ENCODE data around the gene FERD3L. TPM values are rescaled to one million over a fixed set of nuclear protein-coding genes. Genes with fewer than 3 reads are reported as not detected.

The FERD3L gene
- total RNA-seq, 1 donor from 2014 or later = not detected

DNA sequence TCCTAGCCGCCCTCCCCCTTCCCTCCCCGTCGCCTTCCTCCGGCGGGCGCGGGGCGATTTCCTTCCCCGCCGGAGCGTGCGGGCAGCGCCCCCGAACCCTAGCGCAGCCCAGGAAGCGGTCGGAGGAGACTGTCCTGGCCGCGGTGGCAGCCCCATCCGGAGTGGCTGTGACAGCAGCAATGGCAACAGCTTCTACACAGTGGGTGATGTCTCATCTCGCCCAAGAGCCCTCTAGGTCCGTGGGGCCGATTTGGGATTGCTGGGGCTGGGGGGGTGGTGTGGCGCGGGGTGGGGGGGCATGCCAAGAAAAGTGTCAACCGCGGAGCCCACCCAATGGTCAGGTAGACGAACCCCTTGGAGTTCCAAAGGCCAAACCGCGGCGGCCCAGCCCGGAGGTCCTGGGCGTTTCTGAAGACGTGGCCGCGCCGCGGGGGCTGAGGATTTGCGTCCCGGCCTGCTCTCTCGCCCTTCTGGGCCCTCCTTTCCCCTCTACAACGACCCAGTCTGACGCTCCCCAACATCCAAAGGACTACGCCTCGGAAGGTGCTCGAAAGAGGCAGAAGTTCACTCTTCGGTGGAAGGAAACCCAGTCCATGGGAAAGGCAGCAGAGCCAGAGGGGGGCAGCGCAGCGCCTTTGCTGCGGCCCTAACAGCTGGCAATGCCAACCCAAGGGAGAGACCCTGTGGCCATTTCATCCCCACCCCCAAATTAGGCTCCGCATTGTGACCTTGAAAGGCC, 27.2 kb downstream of the FERD3L start:
- intact Hi-C loops (cut with micrococcal nuclease) = loop anchor here (5.0 to 10.0 kb wide), 3 partner anchors 253 to 763 kb away; no protein-coding TSS in a partner anchor

DNA sequence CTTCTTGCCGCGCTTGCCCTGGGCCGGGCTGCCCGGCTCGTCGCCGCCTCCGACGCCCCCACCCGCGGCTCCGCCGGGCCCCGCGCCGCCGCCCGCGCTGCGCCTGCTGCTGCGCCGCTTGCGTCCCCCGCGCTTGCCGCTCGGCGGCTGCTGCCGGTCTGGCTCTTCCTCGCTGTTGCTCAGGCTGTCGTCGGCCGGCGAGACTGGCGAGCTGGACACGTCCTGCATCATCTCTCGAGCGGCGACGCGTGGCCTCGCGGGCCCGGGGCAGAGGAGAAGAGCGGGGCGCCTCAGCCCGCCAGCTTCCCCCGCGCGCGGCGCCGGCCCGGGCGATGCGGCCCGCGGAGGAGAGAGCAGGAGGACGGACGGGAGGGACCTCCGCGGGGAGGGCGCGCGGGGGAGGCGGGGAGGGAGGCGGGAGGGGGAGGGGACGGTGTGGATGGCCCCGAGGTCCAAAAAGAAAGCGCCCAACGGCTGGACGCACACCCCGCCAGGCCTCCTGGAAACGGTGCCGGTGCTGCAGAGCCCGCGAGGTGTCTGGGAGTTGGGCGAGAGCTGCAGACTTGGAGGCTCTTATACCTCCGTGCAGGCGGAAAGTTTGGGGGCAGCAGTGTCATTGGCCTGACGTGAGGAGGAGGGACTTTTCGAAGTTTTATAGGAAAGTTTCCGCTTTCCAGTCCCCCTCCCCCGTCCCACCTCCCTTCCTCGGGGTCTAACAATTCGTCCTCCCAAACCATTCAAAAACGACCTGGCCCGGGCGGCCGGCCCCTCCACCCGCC, 27.9 kb downstream of the FERD3L start, which contains the start of gene TWIST1:
TSS of gene TWIST1 (minus strand) at position 546 of the 779 bp plus-strand sequence. CDS start at position 231, 315 bp downstream.
- intact Hi-C loops (cut with micrococcal nuclease) = loop anchor here (5.0 to 10.0 kb wide), 3 partner anchors 252 to 762 kb away; no protein-coding TSS in a partner anchor

DNA sequence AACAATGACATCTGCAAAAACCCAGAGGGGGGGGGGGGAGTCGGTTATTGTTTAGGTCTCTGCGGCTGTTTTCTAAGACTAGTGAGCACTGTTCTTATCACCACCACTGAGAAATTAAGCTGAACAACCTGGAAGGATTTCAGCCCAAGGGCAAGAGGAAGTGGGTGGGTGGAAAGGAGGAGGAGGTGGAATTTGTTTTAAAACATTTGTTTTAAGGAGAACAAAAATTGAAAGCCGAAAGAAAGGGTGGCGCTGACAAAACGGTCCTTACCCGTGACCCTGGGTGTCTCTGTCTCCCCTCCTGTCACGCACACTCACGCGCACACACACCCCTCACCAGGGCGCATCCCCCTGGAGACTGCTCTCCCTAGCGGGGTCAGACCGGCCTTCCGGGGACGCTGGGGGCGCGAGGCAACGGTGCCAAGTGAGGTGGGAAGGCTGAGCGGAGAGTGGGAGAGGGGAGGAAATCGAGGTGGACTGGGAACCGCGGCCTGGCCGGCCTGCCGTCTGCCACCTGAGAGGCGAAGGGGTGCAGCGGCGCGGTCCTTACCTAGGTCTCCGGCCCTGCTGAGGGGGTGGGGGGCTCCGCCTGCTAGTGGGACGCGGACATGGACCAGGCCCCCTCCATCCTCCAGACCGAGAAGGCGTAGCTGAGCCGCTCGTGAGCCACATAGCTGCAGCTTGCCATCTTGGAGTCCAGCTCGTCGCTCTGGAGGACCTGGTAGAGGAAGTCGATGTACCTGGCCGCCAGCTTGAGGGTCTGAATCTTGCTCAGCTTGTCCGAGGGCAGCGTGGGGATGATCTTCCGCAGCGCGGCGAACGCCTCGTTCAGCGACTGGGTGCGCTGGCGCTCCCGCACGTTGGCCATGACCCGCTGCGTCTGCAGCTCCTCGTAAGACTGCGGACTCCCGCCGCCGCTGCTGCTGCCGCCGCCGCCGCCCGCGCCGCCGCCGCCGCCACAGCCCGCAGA, 28.8 kb downstream of the FERD3L start:
- intact Hi-C loops (cut with micrococcal nuclease) = loop anchor here (5.0 to 10.0 kb wide), 3 partner anchors 252 to 762 kb away; no protein-coding TSS in a partner anchor

DNA sequence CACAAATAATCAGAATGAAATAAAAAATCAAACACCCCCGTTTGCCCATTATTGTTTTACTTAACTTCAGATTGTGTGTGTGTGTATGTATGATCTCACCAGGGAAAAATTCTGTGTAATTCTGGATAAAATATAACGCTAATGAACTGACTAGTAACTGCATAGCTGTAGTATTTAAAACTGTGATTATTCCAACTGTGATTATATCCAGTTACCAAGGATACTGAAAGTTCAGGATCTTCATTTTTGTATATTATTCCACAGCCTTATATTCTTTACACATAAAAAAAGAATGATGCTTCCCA, 30.7 kb downstream of the FERD3L start:
- intact Hi-C loops (cut with micrococcal nuclease) = loop anchor here (5.0 to 10.0 kb wide), 3 partner anchors 250 to 1673 kb away; partner anchors contain the start of gene SP8

DNA sequence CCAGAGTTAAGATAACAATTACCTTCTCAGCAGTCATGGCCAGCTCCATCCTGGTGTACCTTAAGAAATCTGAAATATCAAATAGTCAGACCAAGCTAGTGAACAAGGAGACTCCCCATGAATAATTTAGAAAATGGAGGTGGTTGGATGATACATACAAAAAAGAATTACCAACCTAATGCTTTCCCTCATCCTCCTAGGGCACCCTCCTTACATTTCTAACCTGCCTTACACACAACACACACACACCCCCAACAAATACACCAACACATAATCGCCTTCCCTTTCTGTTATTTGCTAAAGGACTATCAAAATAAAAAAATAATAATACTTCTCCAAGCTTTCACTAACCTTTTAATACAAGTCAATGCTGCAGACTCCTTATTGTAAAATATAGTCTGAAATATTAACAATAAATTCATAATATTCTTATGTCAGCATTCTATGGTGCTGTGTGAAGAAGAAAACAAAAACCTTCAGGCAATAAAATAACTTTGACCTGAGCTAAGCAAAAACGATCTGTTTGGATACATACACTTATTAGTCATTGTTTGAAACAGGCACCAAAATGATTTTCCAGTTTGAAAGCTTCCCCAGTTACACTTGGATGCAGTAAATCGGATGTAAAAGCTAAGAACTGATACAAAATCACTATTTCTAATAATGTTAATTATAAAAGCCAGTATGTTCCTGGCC, 31.2 kb downstream of the FERD3L start:
- intact Hi-C loops (cut with micrococcal nuclease) = loop anchor here (5.0 to 10.0 kb wide), 3 partner anchors 249 to 1673 kb away; partner anchors contain the start of gene SP8

DNA sequence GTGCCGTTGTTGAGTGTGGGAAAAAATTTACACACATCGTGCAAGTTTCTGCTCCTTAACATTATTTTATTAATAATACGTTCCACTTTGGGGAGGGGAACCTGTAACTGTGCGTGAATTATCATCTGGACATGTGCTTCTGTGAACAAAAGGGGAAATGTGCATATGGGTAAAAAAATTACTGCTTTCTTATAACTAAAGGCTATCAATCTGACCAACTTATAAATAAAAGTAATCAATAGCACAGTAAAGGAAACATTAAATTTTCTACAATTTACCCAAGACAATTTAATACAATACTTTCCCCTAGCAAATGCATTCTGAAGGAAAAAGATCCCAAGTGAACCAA, 32.2 kb downstream of the FERD3L start:
- intact Hi-C loops (cut with micrococcal nuclease) = loop anchor here (5.0 to 10.0 kb wide), 3 partner anchors 248 to 1674 kb away; partner anchors contain the start of gene SP8

DNA sequence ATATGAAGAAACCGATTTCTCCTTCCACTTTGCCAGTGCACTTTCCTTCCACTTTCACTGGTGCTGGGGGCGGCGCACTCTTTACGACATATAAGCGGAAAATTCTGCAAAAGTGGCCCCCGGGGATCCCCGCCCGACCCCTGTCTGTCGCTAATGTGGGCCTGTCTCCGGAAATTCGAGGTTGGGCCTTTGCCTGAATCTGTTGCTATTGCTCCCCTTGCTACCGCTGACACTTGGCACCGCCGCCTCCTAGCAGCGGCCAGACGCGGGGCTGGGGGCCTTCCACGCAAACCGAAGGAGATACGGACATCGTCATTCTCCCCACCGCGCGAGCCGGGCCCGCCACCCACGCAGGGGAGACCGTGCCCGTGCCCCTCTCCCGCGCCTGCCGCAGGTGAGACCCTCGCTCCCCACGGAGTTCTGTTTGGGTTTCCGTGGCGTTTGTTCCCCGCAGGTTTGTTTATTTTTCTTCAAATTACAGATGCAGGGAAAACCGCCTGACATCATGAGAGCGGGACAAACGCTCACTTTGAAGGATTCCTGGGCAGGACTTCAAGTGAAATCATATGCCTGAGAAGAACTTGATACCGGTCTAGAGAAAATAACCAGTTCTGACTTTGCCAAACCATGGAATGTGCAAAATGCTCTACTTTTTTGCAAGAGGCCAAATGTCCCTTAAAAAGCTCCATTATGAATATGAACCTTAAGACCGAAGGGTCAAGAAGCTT, 32.8 kb downstream of the FERD3L start:
- intact Hi-C loops (cut with micrococcal nuclease) = loop anchor here (5.0 to 10.0 kb wide), 3 partner anchors 248 to 1675 kb away; partner anchors contain the start of gene SP8

DNA sequence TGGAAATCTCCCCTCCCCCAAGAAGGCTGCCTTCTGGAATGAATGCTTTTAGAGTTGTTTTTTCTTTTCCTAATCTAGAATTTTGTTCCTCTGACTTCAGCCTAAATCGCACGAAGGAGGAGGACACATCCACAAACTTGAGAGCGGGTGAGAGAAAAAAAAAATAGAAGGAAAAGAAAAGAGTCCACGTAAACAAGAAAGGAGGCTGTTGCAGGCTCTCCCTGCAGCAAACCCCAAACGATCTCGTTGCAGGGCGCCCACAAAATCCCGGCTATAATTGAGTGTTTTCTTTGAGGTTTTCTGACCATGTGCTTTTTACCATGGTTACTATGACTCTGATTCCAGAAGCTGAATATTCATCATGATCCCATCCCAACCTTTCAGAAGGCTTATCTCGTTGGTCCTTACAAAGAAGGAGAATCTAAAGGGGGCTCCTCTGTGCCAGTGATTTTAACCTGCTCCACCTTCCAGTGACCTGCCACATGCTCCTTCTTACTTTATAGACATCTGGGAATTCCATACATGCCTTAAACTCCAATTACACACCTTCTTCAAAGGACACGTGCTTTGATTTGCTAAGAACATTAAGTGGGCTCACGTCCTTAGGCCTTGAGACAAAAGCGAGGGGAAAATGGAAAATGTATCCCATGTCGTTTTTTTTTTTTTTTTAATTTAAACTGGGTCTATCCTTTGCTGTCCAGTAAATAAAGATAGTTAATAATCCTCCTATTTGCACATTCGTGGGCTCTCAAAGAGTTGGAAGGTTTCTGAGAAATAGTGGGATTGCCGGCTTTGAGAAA, 33.5 kb downstream of the FERD3L start:
- intact Hi-C loops (cut with micrococcal nuclease) = loop anchor here (5.0 to 10.0 kb wide), 3 partner anchors 247 to 1676 kb away; partner anchors contain the start of gene SP8

DNA sequence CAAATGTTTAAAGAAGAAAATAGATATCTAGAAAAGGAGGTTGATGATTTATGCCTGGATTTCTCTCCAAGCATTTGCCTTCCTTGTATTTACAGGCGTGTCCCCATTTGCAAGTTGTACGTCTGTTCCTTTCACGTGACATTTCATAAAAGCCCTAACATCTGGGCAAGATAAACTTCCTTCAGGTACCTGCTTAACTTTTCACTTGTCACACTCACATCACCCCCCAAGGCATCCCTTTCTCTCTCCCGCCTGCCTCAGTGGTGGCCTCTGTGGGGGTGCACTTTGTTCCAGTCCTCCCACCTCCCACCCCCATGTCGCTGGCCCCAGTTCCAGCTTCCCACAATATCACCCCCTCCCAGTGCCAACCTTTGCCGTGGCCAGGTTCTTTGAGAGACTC, 34.4 kb downstream of the FERD3L start:
- intact Hi-C loops (cut with micrococcal nuclease) = loop anchor here (5.0 to 10.0 kb wide), 3 partner anchors 246 to 1677 kb away; partner anchors contain the start of gene SP8

DNA sequence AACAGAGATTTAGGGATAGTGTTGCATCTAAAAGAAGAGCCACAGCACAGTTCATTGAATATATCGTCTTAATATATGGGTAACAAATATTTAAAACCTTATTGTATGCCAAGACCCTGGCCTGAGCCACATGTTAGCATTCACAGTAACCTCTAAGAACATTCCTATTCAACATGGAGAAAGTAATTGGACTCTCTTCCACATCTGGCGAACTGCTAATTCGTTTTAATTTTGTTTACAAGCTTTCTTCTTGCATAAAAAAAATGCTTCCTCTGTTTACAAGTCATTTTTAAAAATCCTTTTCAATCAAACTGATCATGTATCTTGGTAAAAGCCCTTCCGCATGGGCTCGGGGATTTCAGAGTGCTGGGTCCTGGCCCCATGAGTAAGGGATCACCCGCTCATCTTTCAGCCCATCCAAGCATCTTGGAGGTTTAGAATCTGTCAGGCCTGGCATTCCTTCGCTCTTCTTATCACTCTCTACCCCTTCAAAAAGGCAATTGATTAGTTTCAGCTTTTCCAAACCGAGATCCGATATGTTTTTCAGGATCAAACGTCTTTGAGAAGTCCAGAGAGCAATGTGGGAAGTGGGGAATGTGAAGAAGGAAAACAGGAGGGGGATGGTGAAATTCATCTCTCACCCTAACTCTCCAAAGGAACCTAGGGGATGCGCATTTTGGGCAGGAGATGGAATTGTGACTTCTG, 35.0 kb downstream of the FERD3L start:
- intact Hi-C loops (cut with micrococcal nuclease) = loop anchor here (5.0 to 10.0 kb wide), 3 partner anchors 245 to 1677 kb away; partner anchors contain the start of gene SP8

DNA sequence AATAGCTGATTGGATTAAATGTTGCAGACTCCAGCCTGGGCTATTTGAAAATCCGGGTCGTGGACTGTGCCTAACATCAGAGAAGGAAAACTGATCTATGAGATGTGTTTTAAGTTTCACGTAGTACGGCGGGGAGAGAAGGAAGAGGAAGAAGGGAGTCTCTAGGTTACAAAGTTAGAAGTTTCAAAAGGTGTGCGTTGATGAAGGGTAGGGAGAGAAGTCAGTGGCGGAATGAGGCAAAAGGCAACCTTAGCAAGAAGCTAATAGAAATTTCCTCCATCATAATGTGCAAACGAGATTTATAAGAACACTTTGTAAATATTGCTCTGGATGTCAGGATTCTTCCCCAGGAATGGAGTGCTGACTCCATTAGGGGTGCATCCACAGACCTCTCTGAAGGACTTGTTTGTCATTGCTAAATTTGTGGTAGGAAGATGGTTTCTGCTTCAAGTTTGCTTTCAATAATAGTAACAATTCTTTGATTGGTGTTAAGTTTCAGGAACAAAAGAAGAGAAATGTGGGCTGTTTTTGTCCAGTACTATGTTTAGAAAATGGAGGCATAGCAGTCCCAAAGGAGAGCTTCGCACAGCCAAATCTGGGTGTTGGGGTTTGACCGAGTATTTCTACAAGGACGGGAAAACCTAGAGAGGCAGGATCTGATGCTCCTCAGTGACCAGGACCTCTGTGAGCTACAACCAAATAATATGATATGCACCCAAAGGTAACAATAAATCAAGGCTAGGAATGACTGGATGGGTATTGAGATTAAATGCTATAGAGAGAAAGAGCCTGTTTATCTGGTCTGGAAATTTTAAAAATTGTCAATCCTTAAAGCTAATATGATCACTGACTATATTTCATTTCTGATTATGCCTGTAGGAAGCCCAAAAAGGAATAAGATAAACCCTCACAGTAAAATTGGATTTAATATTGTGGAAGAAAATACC, 35.9 kb downstream of the FERD3L start:
- intact Hi-C loops (cut with micrococcal nuclease) = loop anchor here (2.0 to 5.0 kb wide), 2 partner anchors 38 to 307 kb away; no protein-coding TSS in a partner anchor

DNA sequence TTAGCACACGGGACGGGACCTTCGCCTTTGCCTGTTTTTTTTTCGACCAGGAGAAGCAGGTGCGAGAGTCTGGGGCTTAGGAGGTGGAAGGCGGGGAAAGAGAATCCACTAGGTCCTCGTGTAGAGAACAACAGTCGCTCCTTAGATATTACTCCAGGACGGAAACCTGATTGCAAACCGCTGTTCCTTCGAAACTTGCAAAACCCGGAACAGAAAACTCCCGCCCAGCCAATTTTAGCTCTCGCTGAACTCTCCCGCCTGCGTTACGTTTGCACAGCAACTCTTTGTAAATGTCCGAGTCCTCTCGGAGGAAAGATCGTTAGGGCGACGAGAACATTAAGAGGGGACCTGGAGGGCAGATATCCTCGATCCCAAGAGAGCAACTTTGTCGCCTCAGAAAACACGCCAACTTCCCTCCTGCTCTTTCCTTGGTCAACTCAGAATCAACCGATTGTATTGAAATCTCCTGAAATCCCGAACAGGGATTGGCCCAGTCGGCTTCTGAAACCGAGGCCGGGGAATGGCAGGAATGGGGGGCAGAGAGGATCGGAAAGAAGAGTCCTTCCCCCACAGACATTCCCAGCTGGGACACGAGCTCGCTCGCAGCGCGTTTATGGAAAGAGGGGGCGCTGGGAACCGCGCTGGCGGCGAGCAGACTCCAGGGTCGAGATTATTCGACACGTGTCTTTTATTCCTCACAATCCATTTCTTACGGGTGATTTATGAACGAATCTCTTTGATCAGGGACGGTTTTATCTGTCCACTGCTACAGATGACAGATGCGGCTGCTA, 37.7 kb downstream of the FERD3L start:
- intact Hi-C loops (cut with micrococcal nuclease) = loop anchor here (1.0 to 5.0 kb wide), 4 partner anchors 8 to 305 kb away; no protein-coding TSS in a partner anchor

DNA sequence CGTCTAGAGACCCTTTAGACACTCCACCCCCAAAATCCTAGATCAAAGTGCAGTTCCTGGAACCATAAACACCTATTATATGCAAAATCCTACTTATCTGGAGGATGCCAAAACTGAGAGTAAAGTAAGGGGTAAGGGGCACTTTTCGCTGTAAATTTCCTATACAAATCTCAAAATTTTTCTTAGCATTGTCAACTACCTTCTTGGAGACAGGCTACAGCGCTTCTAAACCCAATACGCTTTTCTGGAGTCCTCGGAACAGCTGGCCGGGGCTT, 38.2 kb downstream of the FERD3L start:
- intact Hi-C loops (cut with micrococcal nuclease) = loop anchor here (1.0 to 5.0 kb wide), 3 partner anchors 8 to 305 kb away; no protein-coding TSS in a partner anchor

DNA sequence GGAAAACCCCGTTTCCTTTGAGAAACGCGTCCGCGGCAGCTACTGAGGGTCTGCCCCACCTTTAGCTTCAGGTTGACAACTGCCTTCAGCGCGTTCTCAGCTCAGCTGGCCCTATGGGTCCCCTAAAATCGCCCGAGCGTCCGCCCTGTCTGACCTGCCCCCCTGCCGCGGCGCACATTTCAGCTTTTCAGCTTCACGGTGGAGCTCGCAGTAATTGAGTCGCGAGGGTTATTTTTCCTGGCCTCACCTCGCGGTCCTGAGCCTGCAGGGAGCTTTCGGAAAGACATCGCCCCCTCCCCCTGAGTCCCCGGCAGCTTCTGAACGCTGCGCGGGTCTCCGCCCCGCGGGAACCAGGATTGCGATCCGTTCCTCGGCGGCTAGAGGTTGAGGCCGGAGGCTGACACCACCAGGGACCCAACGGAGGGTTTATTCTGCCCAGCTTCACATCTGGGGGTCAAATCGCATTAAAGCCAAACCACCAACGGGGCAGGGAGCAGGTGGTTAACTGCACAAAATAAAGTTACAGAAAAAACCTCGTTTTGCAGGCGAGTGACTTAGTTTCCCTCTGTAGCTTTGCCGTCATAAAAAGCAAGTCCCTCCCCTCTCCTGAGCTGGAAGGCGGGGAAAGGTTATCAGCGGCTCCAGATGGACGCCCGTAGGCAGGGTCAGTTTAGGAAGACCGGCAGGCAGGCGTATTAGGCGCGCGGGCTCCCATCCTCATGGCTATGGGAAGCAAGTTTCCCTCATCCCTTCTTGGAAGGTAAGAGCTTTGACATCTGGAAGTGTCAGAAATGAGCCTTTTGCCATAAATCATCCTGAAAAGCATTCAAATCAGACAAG, 38.8 kb downstream of the FERD3L start:
- intact Hi-C loops (cut with micrococcal nuclease) = loop anchor here (1.0 to 5.0 kb wide), 3 partner anchors 9 to 304 kb away; no protein-coding TSS in a partner anchor

DNA sequence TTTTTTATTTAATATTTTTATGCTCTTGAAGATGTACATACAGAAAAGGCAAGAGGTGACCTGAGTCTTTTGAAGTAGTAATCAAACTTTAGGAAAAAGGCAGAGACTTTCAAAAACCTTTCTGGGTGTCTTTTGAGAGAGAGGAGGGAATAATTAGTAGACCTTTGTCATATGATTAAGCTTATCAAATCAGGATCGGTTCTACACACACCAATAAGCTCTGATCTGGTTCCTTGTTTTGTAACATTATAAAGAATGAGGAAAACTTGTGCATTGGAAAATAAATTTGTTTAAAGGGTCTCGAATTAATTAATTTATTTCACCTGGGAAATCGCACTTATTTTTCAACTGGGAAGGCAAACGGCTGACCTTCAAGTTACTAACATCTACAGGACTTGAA, 39.7 kb downstream of the FERD3L start:
- intact Hi-C loops (cut with micrococcal nuclease) = loop anchor here (5.0 kb wide), 1 partner anchor 303 kb away; no protein-coding TSS in a partner anchor

Data from T-helper 1 cell treated with Interleukin-12 subunit alpha and Interleukin-12 subunit beta and Interleukin-4 antibody, amounts not matched to agents 30 ng/mL and 1 ng/mL, for 36 hours (primary cell).